ENCODE data around the gene HOXC4.

HOXC4 gene

DNA sequence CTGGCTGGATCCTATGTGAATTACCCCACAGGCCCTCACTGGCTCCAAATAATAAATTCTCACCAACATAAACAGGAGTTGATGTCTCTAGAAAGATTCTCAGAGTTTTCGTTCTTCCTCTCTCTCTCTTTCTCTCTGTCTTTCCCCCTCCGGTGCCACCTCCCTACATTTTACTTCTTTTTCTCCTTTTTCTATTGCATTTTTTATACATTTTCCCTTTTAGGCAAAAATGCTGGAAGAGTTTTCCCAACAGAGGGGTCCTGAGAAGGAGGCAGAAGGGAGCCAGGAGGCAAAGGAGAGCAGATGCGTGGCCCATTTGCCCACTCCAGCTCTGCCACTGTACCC is 26.2 kb upstream of the HOXC4 start:
- no peak for DNase-seq (ENCODE audit: extremely low read depth in 1 of 2, low read depth in 1 of 2)

DNA sequence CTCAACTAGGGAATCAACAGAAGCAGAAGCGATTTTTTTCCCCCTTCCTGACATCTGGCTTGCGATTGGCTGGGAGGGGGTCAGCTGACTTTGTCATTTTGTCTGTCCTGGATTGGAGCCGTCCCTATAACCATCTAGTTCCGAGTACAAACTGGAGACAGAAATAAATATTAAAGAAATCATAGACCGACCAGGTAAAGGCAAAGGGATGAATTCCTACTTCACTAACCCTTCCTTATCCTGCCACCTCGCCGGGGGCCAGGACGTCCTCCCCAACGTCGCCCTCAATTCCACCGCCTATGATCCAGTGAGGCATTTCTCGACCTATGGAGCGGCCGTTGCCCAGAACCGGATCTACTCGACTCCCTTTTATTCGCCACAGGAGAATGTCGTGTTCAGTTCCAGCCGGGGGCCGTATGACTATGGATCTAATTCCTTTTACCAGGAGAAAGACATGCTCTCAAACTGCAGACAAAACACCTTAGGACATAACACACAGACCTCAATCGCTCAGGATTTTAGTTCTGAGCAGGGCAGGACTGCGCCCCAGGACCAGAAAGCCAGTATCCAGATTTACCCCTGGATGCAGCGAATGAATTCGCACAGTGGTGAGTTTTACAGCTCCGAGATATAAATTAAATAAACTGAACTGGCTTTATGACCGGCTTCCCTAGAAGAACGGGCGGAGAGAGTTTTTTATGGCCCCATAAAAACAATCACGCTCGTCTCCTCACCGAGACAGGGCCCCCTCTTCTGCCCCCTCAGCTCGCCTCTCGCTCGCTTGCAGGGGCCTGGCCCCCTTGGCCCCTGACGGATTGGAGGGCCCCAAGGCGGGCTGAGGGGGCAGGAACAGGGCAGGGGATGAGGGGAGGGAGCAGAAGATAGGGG is 25.1 kb upstream of the HOXC4 start, which contains the start of gene HOXC6:
HOXC6 (plus strand) TSS at position 127 of the 888 bp plus-strand sequence; CDS start at position 209, 82 bp downstream.
- no peak for DNase-seq (ENCODE audit: extremely low read depth in 1 of 2, low read depth in 1 of 2)

DNA sequence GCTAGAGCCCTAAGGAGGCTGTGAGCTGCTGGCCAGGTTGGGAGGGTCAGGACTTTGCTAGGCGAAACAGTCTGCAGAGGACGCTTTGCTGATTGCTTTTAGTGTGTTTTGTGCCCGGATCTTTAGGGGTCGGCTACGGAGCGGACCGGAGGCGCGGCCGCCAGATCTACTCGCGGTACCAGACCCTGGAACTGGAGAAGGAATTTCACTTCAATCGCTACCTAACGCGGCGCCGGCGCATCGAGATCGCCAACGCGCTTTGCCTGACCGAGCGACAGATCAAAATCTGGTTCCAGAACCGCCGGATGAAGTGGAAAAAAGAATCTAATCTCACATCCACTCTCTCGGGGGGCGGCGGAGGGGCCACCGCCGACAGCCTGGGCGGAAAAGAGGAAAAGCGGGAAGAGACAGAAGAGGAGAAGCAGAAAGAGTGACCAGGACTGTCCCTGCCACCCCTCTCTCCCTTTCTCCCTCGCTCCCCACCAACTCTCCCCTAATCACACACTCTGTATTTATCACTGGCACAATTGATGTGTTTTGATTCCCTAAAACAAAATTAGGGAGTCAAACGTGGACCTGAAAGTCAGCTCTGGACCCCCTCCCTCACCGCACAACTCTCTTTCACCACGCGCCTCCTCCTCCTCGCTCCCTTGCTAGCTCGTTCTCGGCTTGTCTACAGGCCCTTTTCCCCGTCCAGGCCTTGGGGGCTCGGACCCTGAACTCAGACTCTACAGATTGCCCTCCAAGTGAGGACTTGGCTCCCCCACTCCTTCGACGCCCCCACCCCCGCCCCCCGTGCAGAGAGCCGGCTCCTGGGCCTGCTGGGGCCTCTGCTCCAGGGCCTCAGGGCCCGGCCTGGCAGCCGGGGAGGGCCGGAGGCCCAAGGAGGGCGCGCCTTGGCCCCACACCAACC is 23.9 kb upstream of the HOXC4 start:
- no peak for DNase-seq (ENCODE audit: extremely low read depth in 1 of 2, low read depth in 1 of 2)

DNA sequence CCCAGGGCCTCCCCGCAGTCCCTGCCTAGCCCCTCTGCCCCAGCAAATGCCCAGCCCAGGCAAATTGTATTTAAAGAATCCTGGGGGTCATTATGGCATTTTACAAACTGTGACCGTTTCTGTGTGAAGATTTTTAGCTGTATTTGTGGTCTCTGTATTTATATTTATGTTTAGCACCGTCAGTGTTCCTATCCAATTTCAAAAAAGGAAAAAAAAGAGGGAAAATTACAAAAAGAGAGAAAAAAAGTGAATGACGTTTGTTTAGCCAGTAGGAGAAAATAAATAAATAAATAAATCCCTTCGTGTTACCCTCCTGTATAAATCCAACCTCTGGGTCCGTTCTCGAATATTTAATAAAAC is 23.2 kb upstream of the HOXC4 start:
- no peak for DNase-seq (ENCODE audit: extremely low read depth in 1 of 2, low read depth in 1 of 2)

DNA sequence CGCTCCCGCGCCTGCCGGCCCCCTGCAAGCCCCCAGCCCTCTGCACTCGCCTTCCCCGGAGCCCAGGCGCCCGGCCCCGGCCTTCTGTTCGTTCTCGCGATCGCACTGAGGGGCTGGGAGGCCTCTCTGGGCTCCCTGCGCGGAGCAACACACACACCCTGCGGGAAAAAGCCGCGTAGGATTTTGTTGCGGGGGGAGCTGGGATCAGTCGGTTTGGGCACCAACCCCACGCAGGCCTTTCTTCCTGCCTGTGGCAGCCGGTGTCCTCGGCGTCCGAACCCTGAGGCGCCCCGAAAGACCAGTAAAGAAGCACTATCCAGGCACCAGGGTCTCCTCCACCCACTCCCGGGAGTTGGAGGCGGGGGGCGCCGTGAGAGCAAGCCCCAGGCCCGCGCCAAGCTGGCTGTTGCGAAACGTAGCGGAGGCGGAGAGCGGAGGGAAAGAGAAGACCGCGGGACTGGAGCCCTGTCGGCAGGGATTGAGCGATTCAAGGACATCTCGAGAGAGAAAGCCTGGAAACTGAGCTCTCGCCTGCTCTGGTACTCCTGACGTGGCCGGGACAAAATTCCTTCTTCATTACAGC is 22.7 kb upstream of the HOXC4 start:
- no peak for DNase-seq (ENCODE audit: extremely low read depth in 1 of 2, low read depth in 1 of 2)

DNA sequence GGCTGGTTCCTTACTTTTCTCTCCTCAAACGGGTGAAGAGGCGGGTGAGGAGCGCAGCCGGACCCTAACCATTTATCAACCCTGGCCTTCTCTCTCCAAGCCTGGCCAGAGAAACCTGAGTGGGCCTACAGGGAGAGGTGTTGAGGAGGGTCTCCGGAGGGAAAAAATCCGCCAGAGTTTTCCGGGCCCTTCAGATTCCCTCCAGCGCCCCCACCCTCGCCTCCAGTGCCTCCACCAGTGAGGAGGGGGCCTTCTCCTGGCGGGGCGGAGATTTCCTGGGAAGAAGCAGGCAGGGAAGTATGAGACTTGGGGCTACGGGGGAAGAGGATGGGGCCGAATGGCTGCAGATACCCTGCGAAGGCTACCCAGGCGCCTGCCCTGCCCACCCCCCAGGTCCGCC is 22.2 kb upstream of the HOXC4 start:
- no peak for DNase-seq (ENCODE audit: extremely low read depth in 1 of 2, low read depth in 1 of 2)

DNA sequence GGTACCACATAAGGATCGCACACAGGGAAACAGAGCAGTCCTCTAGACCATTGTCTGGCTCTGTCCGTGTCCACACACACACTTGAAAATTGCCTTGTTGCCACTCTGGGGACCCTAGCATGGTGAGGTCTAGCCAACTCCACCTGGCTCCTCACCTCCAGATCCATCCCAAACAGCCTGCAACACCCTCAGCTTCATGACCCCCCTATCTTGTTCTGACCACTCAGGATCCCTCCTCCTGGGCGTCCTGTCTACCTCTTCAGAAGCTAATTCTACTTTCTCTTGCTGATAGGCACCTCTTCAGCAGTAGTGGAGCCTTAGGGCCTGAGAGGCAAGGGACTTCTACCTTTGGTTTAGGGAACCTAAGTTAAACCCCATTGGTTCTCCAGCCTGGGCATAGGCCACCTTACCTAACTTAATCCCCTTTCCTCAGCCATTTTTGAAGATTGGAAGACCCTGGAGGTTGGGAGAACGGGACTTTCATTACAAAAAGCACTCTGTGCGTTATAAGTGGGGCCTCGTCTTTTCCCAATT is 21.5 kb upstream of the HOXC4 start:
- no peak for DNase-seq (ENCODE audit: extremely low read depth in 1 of 2, low read depth in 1 of 2)

DNA sequence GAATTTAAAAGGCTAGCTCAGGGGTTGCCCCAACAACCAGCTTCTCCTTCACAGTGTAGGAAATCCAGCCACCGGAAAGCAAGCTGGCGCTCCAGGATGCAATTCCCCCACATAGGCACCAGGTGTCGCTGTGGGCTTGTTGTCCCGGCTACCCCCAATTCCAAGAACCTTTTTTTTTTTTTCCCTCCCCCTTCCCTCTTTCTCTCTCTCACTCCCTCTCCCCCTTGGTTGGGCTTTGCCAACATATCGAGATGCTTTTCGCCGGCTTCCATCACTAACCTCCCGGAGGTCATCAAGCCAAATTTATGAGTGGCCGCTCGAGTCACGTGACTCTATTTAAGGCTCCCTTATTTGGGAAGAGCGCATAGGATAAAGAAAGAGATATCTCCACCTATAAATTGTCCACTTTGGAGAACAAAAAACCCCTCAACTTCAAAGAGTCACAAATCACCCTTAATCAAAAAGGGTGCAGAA is 21.0 kb upstream of the HOXC4 start, which contains the start of gene HOXC5:
HOXC5 (plus strand) TSS at position 424 of the 474 bp plus-strand sequence. CDS start 73 bp downstream, outside the sequence.
- peak in 1 of 2 donors; percentile 38 for DNase-seq (ENCODE audit: extremely low read depth in 1 of 2, low read depth in 1 of 2)

DNA sequence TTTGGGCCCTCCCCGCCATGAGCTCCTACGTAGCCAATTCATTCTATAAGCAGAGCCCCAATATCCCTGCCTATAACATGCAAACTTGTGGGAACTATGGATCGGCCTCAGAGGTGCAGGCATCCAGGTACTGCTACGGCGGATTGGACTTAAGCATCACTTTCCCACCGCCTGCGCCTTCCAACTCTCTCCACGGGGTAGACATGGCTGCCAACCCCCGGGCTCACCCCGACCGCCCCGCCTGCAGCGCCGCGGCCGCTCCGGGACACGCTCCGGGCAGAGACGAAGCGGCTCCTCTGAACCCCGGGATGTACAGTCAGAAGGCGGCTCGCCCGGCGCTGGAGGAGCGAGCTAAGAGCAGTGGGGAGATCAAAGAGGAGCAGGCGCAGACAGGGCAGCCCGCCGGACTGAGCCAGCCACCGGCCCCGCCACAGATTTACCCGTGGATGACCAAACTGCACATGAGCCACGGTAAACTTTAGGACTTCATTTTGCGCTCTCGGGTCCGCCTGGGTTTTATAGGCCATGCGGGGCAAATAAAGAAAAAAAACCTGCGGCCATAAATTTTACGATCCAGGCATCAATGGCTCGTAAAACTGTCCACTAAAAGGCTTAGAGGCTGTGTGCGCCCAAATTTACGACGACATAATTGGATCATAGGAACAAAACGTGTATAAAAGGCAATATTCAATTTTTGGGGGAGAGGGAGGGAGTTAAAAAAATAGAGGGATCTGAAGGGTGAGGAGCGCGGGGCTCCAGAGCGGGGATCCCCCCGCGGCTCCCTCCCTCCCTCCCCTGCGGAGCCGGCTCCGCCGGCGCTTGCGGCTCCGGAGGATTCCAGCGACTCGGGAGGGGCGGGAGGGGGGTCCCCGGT is 20.3 kb upstream of the HOXC4 start:
- DNase-seq (ENCODE audit: extremely low read depth in 1 of 2, low read depth in 1 of 2): no peak

DNA sequence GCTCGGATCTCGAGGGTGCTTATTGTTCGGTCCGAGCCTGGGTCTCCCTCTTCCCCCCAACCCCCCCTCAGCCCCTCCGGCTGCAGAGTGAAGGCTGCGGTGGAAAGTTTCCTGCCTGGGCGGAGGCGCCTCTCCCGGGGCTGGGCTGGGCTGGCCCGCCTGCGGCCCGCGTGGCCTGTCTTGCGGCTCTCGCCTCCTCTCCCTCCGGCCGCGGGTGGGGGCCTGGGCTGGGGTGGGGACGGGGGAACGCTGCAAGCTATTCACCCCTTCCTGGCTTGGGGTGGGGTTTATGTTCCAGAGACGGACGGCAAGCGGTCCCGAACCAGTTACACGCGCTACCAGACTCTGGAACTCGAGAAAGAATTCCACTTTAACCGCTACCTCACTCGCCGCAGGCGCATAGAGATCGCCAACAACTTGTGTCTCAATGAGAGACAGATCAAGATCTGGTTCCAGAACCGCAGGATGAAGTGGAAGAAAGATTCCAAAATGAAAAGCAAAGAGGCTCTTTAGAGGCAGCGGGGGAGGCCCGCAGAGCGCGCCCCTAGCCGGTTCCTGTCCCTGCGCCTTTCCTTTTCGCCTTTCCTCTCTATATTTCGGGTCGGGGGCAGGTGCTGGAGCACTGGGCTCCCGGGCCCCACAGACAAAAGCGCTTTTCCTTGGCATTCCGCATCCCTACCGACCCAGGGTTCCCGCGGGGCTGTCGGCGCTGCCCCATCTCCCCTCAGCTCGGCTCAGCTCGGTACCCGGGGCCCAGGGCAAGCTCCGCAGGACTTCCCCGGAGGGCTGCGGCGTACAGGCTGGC is 19.5 kb upstream of the HOXC4 start:
- DNase-seq (ENCODE audit: extremely low read depth in 1 of 2, low read depth in 1 of 2): no peak

DNA sequence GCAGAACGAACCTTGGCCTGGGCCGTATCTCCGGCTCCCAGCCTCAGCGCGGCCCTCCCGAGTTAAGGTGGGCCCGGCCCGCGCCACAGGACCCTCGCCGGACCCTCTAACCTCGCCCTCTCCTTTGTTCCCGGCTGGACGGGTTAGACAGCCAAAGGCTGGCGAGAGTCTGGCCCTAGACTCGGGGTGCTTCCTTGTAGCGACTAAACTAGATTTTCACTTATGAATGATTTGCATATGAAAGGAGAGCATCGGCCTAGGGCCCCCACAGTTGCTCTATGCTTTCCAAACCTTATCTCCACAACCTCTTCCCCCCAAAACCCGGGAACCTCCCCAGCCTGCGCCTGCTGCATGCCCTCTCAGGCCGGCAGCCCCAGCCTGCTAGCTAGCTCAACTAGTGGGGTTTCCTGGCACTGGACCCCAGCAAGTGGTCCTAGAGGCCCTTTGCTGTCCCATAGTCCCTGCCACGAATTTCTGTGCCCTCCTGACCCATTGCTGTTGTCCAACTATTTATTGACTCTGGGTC is 18.8 kb upstream of the HOXC4 start:
- DNase-seq (ENCODE audit: extremely low read depth in 1 of 2, low read depth in 1 of 2): no peak

DNA sequence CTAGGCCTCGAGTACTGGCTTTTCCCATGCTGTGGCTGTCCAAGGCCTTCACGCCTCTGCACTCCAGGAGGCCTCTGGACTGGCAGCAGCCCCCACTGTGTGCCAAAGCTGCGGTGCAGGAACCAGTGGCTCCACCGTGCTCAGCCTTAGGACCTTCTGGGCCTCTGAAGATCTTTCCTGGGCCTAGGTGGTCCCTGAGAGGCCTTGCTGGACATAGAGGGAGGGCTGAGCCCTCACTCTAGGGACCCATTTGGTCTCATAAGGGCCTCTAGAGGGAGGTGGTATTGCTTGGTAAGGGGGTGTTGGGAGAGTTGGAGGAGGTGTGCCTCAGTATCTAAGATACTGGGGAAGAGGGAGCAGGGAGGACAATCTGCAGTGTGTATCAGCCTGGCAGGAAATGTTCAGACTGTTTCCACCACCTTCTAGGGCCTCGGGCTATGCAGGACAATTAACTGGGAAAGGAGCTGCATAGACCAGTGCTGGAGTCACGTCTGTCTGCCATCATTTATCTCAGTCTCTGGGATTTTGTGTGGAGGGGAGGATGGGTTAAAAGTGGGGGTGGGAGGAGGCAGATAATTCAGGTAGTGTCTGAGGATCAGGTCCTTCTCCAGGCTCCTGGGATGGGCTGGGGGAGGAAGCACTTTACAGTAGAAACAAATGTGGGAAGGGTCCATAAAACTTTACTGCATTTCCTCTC is 17.9 kb upstream of the HOXC4 start:
- no peak for DNase-seq (ENCODE audit: extremely low read depth in 1 of 2, low read depth in 1 of 2)

DNA sequence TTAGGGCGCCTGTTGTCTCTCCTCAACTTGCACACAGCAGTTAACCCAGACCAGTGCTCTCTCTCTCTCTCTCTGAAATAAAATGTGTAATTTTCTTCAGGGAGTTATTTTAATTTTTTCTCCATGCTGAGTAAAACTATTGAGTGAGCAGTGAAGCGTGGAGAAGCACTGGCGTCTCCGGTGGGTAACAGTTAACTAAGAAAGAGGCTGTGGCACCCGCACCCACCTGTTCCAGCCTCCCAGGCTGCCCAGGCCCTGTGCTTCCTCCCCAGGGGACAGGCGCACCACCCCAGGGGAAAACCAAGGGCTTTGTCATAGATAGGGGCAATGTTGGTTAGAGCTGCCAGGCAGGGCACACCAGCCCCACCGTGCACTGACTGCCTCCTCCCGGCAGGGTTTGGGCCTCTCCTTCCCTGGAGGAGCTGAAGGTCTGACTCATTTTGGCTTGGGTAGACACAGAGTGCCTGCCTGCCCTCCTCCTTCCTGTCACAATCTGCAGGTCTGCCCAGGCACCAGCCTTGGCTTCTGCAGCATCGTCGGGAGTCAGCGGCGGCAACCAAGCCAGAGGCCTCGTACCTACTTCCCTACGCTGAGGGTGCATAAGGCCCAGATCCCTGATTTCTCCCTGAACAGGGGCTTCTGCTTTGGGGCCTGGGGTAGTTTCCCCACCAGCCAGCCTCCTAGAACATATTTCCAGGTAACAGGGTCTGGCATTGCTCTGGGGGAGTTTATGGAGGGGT is 16.8 kb upstream of the HOXC4 start:
- no peak for DNase-seq (ENCODE audit: extremely low read depth in 1 of 2, low read depth in 1 of 2)

DNA sequence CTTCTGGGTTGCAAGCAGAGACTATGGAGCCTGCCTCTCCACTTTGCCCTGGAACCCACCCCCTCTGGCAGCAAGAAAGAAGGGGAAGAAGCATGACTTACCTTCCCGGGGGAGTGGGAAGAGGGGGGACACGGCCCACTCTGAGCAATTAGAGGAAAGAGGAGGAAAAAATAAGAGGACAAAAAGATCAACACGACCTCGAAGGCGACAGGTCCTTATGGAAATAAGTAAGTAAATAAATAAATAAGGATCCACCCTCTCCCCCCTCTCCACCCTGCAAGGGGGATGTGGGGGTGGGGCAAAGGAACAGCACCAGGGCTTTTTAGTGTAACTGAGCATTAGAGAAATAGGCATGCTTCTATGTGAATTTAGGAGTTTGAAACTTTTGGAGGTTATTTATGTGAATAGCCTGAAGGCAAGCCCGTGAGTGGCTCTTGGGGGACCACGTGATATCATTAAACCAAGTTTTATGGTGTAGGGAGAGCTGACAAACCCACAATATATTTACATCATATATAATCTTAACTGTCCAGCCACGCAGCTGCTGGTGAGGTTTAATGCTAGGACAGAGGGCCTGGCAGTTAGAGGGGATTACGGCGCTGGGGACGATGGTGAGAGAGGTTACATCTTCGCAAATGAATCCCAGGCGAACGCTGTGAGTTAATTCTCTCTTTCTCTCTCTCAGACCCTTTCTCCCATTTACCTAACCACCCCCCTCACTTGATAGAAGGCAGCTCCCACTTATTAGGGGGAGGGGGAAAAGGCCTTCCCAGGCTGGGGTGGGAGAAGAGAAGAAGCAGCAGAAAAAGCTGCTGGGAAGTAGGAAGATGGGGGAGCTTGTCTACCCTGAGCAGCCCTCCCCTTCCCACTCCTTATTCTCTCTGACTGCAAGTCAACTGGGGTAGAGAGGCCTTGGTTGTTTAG is 16.0 kb upstream of the HOXC4 start:
- no peak for DNase-seq (ENCODE audit: extremely low read depth in 1 of 2, low read depth in 1 of 2)

DNA sequence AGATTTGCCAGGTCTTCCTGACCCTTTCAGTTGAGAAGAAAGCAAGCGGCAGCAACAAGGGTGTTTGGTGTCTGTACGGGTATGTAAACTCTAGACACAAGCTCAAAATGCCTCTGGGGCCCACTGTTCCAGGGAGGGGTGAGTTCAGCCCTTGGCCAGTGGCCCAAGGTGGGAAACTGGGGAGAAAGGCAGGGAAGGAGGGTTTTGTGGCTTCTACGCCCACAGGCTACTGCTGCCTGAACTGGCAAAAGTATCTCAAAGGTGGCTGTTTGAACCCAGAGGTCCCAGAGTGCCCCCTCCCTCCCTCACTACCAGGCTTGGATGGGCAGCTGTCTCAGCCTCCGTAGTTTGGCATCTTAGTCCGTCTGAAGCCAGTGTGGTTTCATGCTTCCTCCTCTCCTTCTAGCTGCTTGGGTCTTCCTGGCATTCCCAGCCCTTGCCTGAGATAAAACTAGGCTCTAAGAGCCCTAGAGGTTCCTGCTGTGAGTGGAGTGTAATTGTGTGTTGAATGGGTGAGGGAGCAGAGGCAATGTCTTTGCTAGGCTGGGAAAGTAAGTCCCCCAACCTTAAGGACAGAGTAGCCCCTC is 15.3 kb upstream of the HOXC4 start:
- no peak for DNase-seq (ENCODE audit: extremely low read depth in 1 of 2, low read depth in 1 of 2)

DNA sequence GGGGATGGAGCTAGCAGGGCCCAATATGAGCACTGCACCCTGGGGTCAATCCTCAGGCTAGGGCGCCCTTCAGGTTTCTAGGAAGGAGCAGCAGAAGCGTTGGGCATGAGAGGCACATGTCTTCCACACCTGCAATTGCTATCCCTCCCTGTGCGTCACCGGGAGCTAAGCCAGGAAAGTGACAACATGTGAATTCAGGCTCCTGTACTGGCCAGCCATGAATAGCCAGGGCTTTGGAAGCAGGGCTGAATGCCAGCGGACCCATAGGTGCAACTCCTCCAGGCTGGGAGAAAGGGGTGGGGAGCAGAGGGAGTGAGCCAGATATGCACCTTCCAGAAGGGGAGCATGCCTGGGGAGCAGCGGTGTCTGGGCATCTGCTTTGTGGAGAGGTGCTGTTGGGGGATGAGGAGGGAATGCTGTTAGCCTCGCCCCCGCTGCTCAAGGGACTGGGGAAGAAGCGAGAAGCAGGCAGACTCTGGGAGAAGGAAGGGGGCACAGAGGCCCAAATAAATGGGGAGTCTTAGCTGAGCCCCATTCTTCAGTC is 14.7 kb upstream of the HOXC4 start:
- no peak for DNase-seq (ENCODE audit: extremely low read depth in 1 of 2, low read depth in 1 of 2)

Measured in stimulated activated CD8-positive, alpha-beta memory T cell treated with anti-CD3 and anti-CD28 coated beads, Interleukin-7, amount 100 ng/mL, for 48 hours (primary cell).